Parathyroid adenoma (tissue), 2 donors: ENCODE results near the gene TMEM135.

Source experiments
- H2AFZ ChIP-seq: fragments of 300-600 bp; sonication (generic); one replicate; pipeline ENCODE4 v1.7.0; 2017; ENCODE audit warnings: antibody characterized with exemption, mild to moderate bottlenecking
- H3K27ac ChIP-seq: fragments of 300-600 bp; sonication (generic); one replicate; pipeline ENCODE4 v1.7.0; 2017
- H3K27me3 ChIP-seq: fragments of 300-600 bp; sonication (generic); one replicate; pipeline ENCODE4 v1.7.0; 2017; ENCODE audit warnings: low read length; ENCODE audit not compliant: control insufficient read depth, insufficient read depth
- H3K36me3 ChIP-seq: fragments of 300-600 bp; sonication (generic); one replicate; pipeline ENCODE4 v1.7.0; 2017; ENCODE audit warnings: low read length; ENCODE audit not compliant: control insufficient read depth, insufficient read depth
- H3K4me1 ChIP-seq: fragments of 300-600 bp; sonication (generic); one replicate; pipeline ENCODE4 v1.7.0; 2017; ENCODE audit warnings: control low read depth
- H3K4me2 ChIP-seq: fragments of 300-600 bp; sonication (generic); one replicate; pipeline ENCODE4 v1.7.0; 2017; ENCODE audit warnings: low read length
- H3K4me3 ChIP-seq: fragments of 300-600 bp; sonication (generic); one replicate; pipeline ENCODE4 v1.7.0; 2017; ENCODE audit warnings: low read depth, low read length
- H3K79me2 ChIP-seq: fragments of 300-600 bp; sonication (generic); one replicate; pipeline ENCODE4 v1.7.0; 2017; ENCODE audit warnings: control low read depth
- H3K9ac ChIP-seq: fragments of 300-600 bp; sonication (generic); one replicate; pipeline ENCODE4 v1.7.0; 2017; ENCODE audit warnings: mild to moderate bottlenecking
- H3K9me3 ChIP-seq: fragments of 300-600 bp; sonication (generic); one replicate; pipeline ENCODE4 v1.7.0; 2017; ENCODE audit warnings: low read length; ENCODE audit not compliant: control insufficient read depth
- CTCF ChIP-seq: fragments of 300-600 bp; sonication (generic); IDR thresholded peaks from one replicate; pipeline ENCODE4 v1.7.0; 2017; ENCODE audit warnings: antibody characterized with exemption, mild to moderate bottlenecking
- donor health status: primary hyperparathyroidism.

Gene TMEM135

GRCh38 chr11:87320123-87320522, 282.4 kb downstream of the TMEM135 start:
- H3K4me2 ChIP-seq = no peak overlapping the region
- no peak overlapping the region for H2AFZ ChIP-seq
- H3K27me3 ChIP-seq = no peaks in the 10 kb centered on the region
- no peaks in the 10 kb centered on the region for H3K36me3 ChIP-seq
- no peaks in the 10 kb centered on the region for H3K9me3 ChIP-seq
- H3K4me3 ChIP-seq = no peak overlapping the region
- no peak overlapping the region for H3K9ac ChIP-seq
- no peaks in the 10 kb centered on the region for H3K79me2 ChIP-seq
- H3K4me1 ChIP-seq = no peaks in the 10 kb centered on the region
- H3K27ac ChIP-seq = no peak overlapping the region
- TF ChIP-seq CTCF = no peak

- Histone ChIP-seq H3K4me1 (no peaks in the 10 kb centered on the region), H3K27ac (no peak overlapping the region), H3K9me3 (no peaks in the 10 kb centered on the region), H2AFZ (no peak overlapping the region), H3K4me2 (no peak overlapping the region), H3K27me3 (no peaks in the 10 kb centered on the region), H3K4me3 (no peak overlapping the region), H3K36me3 (no peaks in the 10 kb centered on the region), H3K79me2 (no peaks in the 10 kb centered on the region), H3K9ac (no peak overlapping the region)
- TF ChIP-seq CTCF = no peak
Observed at GRCh38 chr11:87322568-87322967, 284.8 kb downstream of the TMEM135 start.

GRCh38 chr11:87323899-87324298, 286.2 kb downstream of the TMEM135 start:
- no peak overlapping the region for H3K9ac ChIP-seq
- H2AFZ ChIP-seq = no peak overlapping the region
- H3K27me3 ChIP-seq = no peaks in the 10 kb centered on the region
- H3K9me3 ChIP-seq = no peaks in the 10 kb centered on the region
- no peak for TF ChIP-seq CTCF
- no peak overlapping the region for H3K4me3 ChIP-seq
- no peaks in the 10 kb centered on the region for H3K79me2 ChIP-seq
- H3K27ac ChIP-seq = no peak overlapping the region
- H3K36me3 ChIP-seq = no peaks in the 10 kb centered on the region
- no peaks in the 10 kb centered on the region for H3K4me1 ChIP-seq
- no peak overlapping the region for H3K4me2 ChIP-seq

GRCh38 chr11:87324817-87325489, 287.2 kb downstream of the TMEM135 start:
- H2AFZ ChIP-seq = no peak overlapping the region
- no peaks in the 10 kb centered on the region for H3K27me3 ChIP-seq
- no peak overlapping the region for H3K4me2 ChIP-seq
- no peaks in the 10 kb centered on the region for H3K79me2 ChIP-seq
- H3K9me3 ChIP-seq = no peaks in the 10 kb centered on the region
- no peak for TF ChIP-seq CTCF
- no peaks in the 10 kb centered on the region for H3K36me3 ChIP-seq
- no peaks in the 10 kb centered on the region for H3K4me1 ChIP-seq
- no peak overlapping the region for H3K4me3 ChIP-seq
- H3K9ac ChIP-seq = no peak overlapping the region
- H3K27ac ChIP-seq = no peak overlapping the region

- Histone ChIP-seq H3K4me1 (no peaks in the 10 kb centered on the region), H3K36me3 (no peaks in the 10 kb centered on the region), H2AFZ (no peak overlapping the region), H3K79me2 (no peaks in the 10 kb centered on the region), H3K9me3 (no peaks in the 10 kb centered on the region), H3K4me3 (no peak overlapping the region), H3K9ac (no peak overlapping the region), H3K4me2 (no peak overlapping the region), H3K27ac (no peak overlapping the region), H3K27me3 (no peaks in the 10 kb centered on the region)
- no peak for TF ChIP-seq CTCF
Observed at GRCh38 chr11:87325490-87325872, 287.7 kb downstream of the TMEM135 start.
